A549 (cell line): ENCODE measurements around the gene MED12L.

Experiments
- CHD2 ChIP-seq: fragments of 150-350 bp; IDR thresholded peaks from 2 replicates; pipeline ENCODE4 v1.6.1; 2014; ENCODE audit warnings: low read length; ENCODE audit not compliant: partially characterized antibody
- CHD4 ChIP-seq: fragments of 200-600 bp; sonication (generic); IDR thresholded peaks from 2 replicates; pipeline ENCODE4 v1.6.1; 2016; ENCODE audit warnings: antibody characterized with exemption, mild to moderate bottlenecking, borderline replicate concordance
- CTCF ChIP-seq: fragments of >200 bp; sonication (Bioruptor Twin); formaldehyde crosslinking; IDR thresholded peaks from 3 replicates; pipeline ENCODE4 v1.5.1; 2016
- E2F6 ChIP-seq: IDR thresholded peaks from 2 replicates; pipeline ENCODE4 v1.6.1; 2012; ENCODE audit warnings: low read depth, borderline replicate concordance
- EHMT2 ChIP-seq: fragments of 200-600 bp; sonication (generic); IDR thresholded peaks from 2 replicates; pipeline ENCODE4 v1.6.1; 2016; ENCODE audit warnings: antibody characterized with exemption, low read depth, mild to moderate bottlenecking, moderate library complexity
- MAFK ChIP-seq: fragments of 450-650 bp; IDR thresholded peaks from 2 replicates; pipeline ENCODE4 v1.6.1; 2014; ENCODE audit not compliant: partially characterized antibody
- MAX ChIP-seq: IDR thresholded peaks from 2 replicates; pipeline ENCODE4 v1.6.1; 2012
- NPAS2 ChIP-seq: fragments of 250-450 bp; sonication (Bioruptor Pico); IDR thresholded peaks from 2 replicates; pipeline ENCODE4 v1.8.0; 2022; ENCODE audit warnings: mild to moderate bottlenecking, moderate library complexity, borderline replicate concordance
- PHF8 ChIP-seq: fragments of 200-600 bp; sonication (generic); IDR thresholded peaks from 2 replicates; pipeline ENCODE4 v1.6.1; 2016; ENCODE audit warnings: low read depth, mild to moderate bottlenecking, antibody characterized with exemption, moderate library complexity, borderline replicate concordance
- POLR2A ChIP-seq: IDR thresholded peaks from 2 replicates; pipeline ENCODE4 v1.6.1; 2012; ENCODE audit warnings: mild to moderate bottlenecking, low read length
- RCOR1 ChIP-seq: fragments of 150-350 bp; IDR thresholded peaks from 2 replicates; pipeline ENCODE4 v1.6.1; 2014; ENCODE audit warnings: antibody characterized with exemption, low read length, low read depth
- RFX5 ChIP-seq: fragments of 450-650 bp; IDR thresholded peaks from 2 replicates; pipeline ENCODE4 v1.7.1; 2014; ENCODE audit warnings: antibody characterized with exemption, mild to moderate bottlenecking, moderate library complexity
- TF ChIP-seq, protein P1 (sequence below): fragments of 450-650 bp; IDR thresholded peaks from 2 replicates; pipeline ENCODE4 v1.6.1; 2014; ENCODE audit warnings: antibody characterized with exemption
- TF ChIP-seq, protein P2 (sequence below): fragments of 200-600 bp; sonication (generic); IDR thresholded peaks from 2 replicates; pipeline ENCODE4 v1.6.1; 2016; ENCODE audit warnings: antibody characterized with exemption, mild to moderate bottlenecking, moderate library complexity

- TF ChIP-seq, protein P1, sequence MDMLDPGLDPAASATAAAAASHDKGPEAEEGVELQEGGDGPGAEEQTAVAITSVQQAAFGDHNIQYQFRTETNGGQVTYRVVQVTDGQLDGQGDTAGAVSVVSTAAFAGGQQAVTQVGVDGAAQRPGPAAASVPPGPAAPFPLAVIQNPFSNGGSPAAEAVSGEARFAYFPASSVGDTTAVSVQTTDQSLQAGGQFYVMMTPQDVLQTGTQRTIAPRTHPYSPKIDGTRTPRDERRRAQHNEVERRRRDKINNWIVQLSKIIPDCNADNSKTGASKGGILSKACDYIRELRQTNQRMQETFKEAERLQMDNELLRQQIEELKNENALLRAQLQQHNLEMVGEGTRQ, result no peak
- no peak for TF ChIP-seq E2F6
- no peak for TF ChIP-seq CTCF
- no peak for TF ChIP-seq CHD2
- no peak for TF ChIP-seq POLR2A
- no peak for TF ChIP-seq RFX5
- TF ChIP-seq MAFK, result no peak
- TF ChIP-seq MAX, result no peak
- TF ChIP-seq PHF8, result no peak
- no peak for TF ChIP-seq RCOR1
- no peak for TF ChIP-seq EHMT2
- no peak for TF ChIP-seq CHD4
- TF ChIP-seq, protein P2, sequence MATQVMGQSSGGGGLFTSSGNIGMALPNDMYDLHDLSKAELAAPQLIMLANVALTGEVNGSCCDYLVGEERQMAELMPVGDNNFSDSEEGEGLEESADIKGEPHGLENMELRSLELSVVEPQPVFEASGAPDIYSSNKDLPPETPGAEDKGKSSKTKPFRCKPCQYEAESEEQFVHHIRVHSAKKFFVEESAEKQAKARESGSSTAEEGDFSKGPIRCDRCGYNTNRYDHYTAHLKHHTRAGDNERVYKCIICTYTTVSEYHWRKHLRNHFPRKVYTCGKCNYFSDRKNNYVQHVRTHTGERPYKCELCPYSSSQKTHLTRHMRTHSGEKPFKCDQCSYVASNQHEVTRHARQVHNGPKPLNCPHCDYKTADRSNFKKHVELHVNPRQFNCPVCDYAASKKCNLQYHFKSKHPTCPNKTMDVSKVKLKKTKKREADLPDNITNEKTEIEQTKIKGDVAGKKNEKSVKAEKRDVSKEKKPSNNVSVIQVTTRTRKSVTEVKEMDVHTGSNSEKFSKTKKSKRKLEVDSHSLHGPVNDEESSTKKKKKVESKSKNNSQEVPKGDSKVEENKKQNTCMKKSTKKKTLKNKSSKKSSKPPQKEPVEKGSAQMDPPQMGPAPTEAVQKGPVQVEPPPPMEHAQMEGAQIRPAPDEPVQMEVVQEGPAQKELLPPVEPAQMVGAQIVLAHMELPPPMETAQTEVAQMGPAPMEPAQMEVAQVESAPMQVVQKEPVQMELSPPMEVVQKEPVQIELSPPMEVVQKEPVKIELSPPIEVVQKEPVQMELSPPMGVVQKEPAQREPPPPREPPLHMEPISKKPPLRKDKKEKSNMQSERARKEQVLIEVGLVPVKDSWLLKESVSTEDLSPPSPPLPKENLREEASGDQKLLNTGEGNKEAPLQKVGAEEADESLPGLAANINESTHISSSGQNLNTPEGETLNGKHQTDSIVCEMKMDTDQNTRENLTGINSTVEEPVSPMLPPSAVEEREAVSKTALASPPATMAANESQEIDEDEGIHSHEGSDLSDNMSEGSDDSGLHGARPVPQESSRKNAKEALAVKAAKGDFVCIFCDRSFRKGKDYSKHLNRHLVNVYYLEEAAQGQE, result no peak
- TF ChIP-seq NPAS2 (CRISPR knock-in tag), result no peak
Measured at GRCh38 chr3:151204530-151205402, 119.3 kb downstream of the MED12L start.
